ENCODE results near the gene RTN4.

GRCh38 chr2:55027226-55027625 is 23.0 kb downstream of the RTN4 start:
- TF ChIP-seq CTCF (IDR thresholded peaks at IDR 0.05; ENCODE audit: borderline replicate concordance, extremely low read depth, low read length, poor library complexity, severe bottlenecking): no peak
- no peak for TF ChIP-seq EZH2 (IDR thresholded peaks at IDR 0.05; ENCODE audit: borderline replicate concordance, low read depth, low read length, severe bottlenecking)
